Mesenchymal stem cell (in vitro differentiated cells and primary cell): ENCODE data around the gene CDH24.

Experiments used
- DNase-seq: peaks from one replicate; pipeline ENCODE4 v3.0.0-alpha.2; 2013
- H2AFZ ChIP-seq: one replicate; pipeline ENCODE4 v1.6.1; 2013; ENCODE audit warnings: low read depth, mild to moderate bottlenecking, control low read depth, inconsistent platforms, low read length, moderate library complexity
- H2AK5ac ChIP-seq: 2 replicates; pipeline ENCODE4 v1.6.1; 2013; ENCODE audit warnings: low read length, moderate library complexity, mild to moderate bottlenecking, inconsistent platforms; ENCODE audit not compliant: severe bottlenecking
- H2BK120ac ChIP-seq: one replicate; pipeline ENCODE4 v1.6.1; 2013; ENCODE audit warnings: low read depth, mild to moderate bottlenecking, inconsistent platforms, low read length, moderate library complexity
- H2BK12ac ChIP-seq, 2 experiments: one replicate each; pipeline ENCODE4 v1.6.1; 2013; ENCODE audit warnings: inconsistent platforms in 2 of 2, low read length in 2 of 2, mild to moderate bottlenecking in 2 of 2, moderate library complexity in 2 of 2, control low read depth in 1 of 2
- H2BK15ac ChIP-seq: one replicate; pipeline ENCODE4 v1.6.1; 2013; ENCODE audit warnings: mild to moderate bottlenecking, low read depth, inconsistent platforms; ENCODE audit not compliant: poor library complexity, severe bottlenecking
- H2BK5ac ChIP-seq: 2 replicates; pipeline ENCODE4 v1.6.1; 2013; ENCODE audit warnings: low read depth, mild to moderate bottlenecking, low read length, control low read depth, inconsistent platforms; ENCODE audit not compliant: poor library complexity, severe bottlenecking
- H3K14ac ChIP-seq, 2 experiments: one replicate each; pipeline ENCODE4 v1.6.1; 2013; ENCODE audit warnings: inconsistent platforms in 2 of 2, low read length in 2 of 2, control low read depth in 1 of 2, mild to moderate bottlenecking in 1 of 2, moderate library complexity in 1 of 2
- H3K18ac ChIP-seq, 2 experiments: one replicate each; pipeline ENCODE4 v1.6.1; 2013; ENCODE audit warnings: inconsistent platforms in 2 of 2, low read length in 2 of 2, control low read depth in 1 of 2, low read depth in 1 of 2, mild to moderate bottlenecking in 1 of 2
- H3K23ac ChIP-seq, 2 experiments: one replicate each; pipeline ENCODE4 v1.6.1; 2013; ENCODE audit warnings: inconsistent platforms in 2 of 2, low read length in 2 of 2, mild to moderate bottlenecking in 2 of 2, moderate library complexity in 2 of 2, control low read depth in 1 of 2
- H3K27ac ChIP-seq: 2 replicates; pipeline ENCODE4 v1.5.1; 2013; ENCODE audit warnings: mild to moderate bottlenecking, moderate library complexity, low read length, control low read depth, inconsistent platforms; ENCODE audit not compliant: poor library complexity, severe bottlenecking
- H3K27me3 ChIP-seq, 2 experiments: 2 replicates each; pipeline versions ENCODE4 v1.6.1 to v1.7.0; 2013; ENCODE audit warnings: low read length in 2 of 2, mild to moderate bottlenecking in 2 of 2, moderate library complexity in 2 of 2, control low read depth in 1 of 2, inconsistent platforms in 1 of 2; ENCODE audit not compliant: control insufficient read depth in 1 of 2, insufficient read depth in 1 of 2
- H3K36me3 ChIP-seq, 2 experiments: 2 replicates each; pipeline versions ENCODE4 v1.6.1 to v1.7.0; 2013; ENCODE audit warnings: low read length in 2 of 2, control low read depth in 1 of 2, inconsistent platforms in 1 of 2, low read depth in 1 of 2, mild to moderate bottlenecking in 1 of 2; ENCODE audit not compliant: insufficient read depth in 2 of 2, control insufficient read depth in 1 of 2
- H3K4ac ChIP-seq, 2 experiments: one replicate each; pipeline ENCODE4 v1.6.1; 2013; ENCODE audit warnings: inconsistent platforms in 2 of 2, low read length in 2 of 2, mild to moderate bottlenecking in 2 of 2, moderate library complexity in 2 of 2, control low read depth in 1 of 2, low read depth in 1 of 2
- H3K4me1 ChIP-seq: 2 replicates; pipeline ENCODE4 v1.6.1; 2013; ENCODE audit warnings: low read depth, low read length, control low read depth; ENCODE audit not compliant: control insufficient read depth, insufficient read depth
- H3K4me2 ChIP-seq: 2 replicates; pipeline ENCODE4 v1.6.1; 2013; ENCODE audit warnings: low read length, mild to moderate bottlenecking, inconsistent platforms; ENCODE audit not compliant: poor library complexity, severe bottlenecking
- H3K4me3 ChIP-seq, 2 experiments: 2 replicates each; pipeline versions ENCODE4 v1.5.1 to v1.7.0; 2013; ENCODE audit warnings: low read length in 2 of 2, mild to moderate bottlenecking in 2 of 2, control low read depth in 1 of 2, low read depth in 1 of 2; ENCODE audit not compliant: insufficient read depth in 1 of 2
- H3K79me1 ChIP-seq: replicated peaks from 2 replicates; pipeline ENCODE4 v1.6.1; 2013; ENCODE audit warnings: mild to moderate bottlenecking, control low read depth, low read length, inconsistent platforms; ENCODE audit not compliant: poor library complexity, severe bottlenecking
- H3K9ac ChIP-seq: 2 replicates; pipeline ENCODE4 v1.7.0; 2013; ENCODE audit warnings: mild to moderate bottlenecking, low read length, moderate library complexity
- H3K9me3 ChIP-seq: 2 replicates; pipeline ENCODE4 v1.7.0; 2013; ENCODE audit warnings: mild to moderate bottlenecking, low read length; ENCODE audit not compliant: control insufficient read depth
- H4K8ac ChIP-seq: one replicate; pipeline ENCODE4 v1.6.1; 2013; ENCODE audit warnings: inconsistent platforms, mild to moderate bottlenecking, low read length, moderate library complexity
- H4K91ac ChIP-seq: one replicate; pipeline ENCODE4 v1.6.1; 2013; ENCODE audit warnings: mild to moderate bottlenecking, low read length, inconsistent platforms
- WGBS: methylation state at CpG from one replicate; pipeline ENCODE4 v1.1.7; 2013; ENCODE audit warnings: mixed read lengths; 5-methylcytosine and 5-hydroxymethylcytosine counted together

The CDH24 gene

GRCh38 chr14:23089498-23090253, 32.4 kb upstream of the CDH24 start:
- H2BK12ac ChIP-seq: no peak overlapping the region
- H3K18ac ChIP-seq: no peak overlapping the region
- H2BK120ac ChIP-seq: no peak overlapping the region
- H3K9ac ChIP-seq: peak overlapping the region; percentile 62
- H2AK5ac ChIP-seq: no peak overlapping the region
- no peak overlapping the region for H3K27ac ChIP-seq
- no peaks in the 10 kb centered on the region for H3K9me3 ChIP-seq
- peaks cover 3% of the 10 kb centered on the region for H3K79me1 ChIP-seq
- no peak overlapping the region for H4K91ac ChIP-seq
- H2BK5ac ChIP-seq: no peak overlapping the region
- no peak for DNase-seq
- no peak overlapping the region for H3K4ac ChIP-seq
- no peaks in the 10 kb centered on the region for H3K4me1 ChIP-seq
- no peak overlapping the region for H3K14ac ChIP-seq
- no peak overlapping the region for H2BK15ac ChIP-seq
- no peak overlapping the region for H4K8ac ChIP-seq
- H3K27me3 ChIP-seq: no peaks in the 10 kb centered on the region
- no peak overlapping the region for H3K4me2 ChIP-seq
- peaks cover 20 to 79% of the 10 kb centered on the region in 2 experiments for H3K36me3 ChIP-seq
- no peak overlapping the region for H3K4me3 ChIP-seq
- no peak overlapping the region for H2AFZ ChIP-seq
- no peak overlapping the region for H3K23ac ChIP-seq
- 87% methylated on average over 12 of the region's 12 CpGs for WGBS

GRCh38 chr14:23086565-23086964, 29.2 kb upstream of the CDH24 start:
- no peak overlapping the region for H2BK120ac ChIP-seq
- H3K4me2 ChIP-seq: no peak overlapping the region
- H3K4me1 ChIP-seq: peaks cover 2% of the 10 kb centered on the region
- no peak for DNase-seq
- H3K9ac ChIP-seq: peak overlapping the region; percentile 50
- WGBS: 100% methylated on average over 1 of the region's 1 CpG
- H3K23ac ChIP-seq: no peak overlapping the region
- no peak overlapping the region for H3K14ac ChIP-seq
- H2BK15ac ChIP-seq: no peak overlapping the region
- H2AFZ ChIP-seq: no peak overlapping the region
- H3K9me3 ChIP-seq: no peaks in the 10 kb centered on the region
- H3K4me3 ChIP-seq: no peak overlapping the region
- H3K27me3 ChIP-seq: no peaks in the 10 kb centered on the region
- no peak overlapping the region for H3K4ac ChIP-seq
- H4K91ac ChIP-seq: no peak overlapping the region
- H2BK12ac ChIP-seq: no peak overlapping the region
- H2AK5ac ChIP-seq: no peak overlapping the region
- H3K18ac ChIP-seq: no peak overlapping the region
- no peak overlapping the region for H2BK5ac ChIP-seq
- H3K27ac ChIP-seq: no peak overlapping the region
- H3K36me3 ChIP-seq: peaks cover 31 to 91% of the 10 kb centered on the region in 2 experiments
- H4K8ac ChIP-seq: no peak overlapping the region
- peaks cover 6% of the 10 kb centered on the region for H3K79me1 ChIP-seq

GRCh38 chr14:23085458-23085857, 28.1 kb upstream of the CDH24 start:
- Histone ChIP-seq H2AK5ac (no peak overlapping the region), H2BK5ac (no peak overlapping the region), H3K79me1 (peaks cover 6% of the 10 kb centered on the region), H2AFZ (no peak overlapping the region), H3K27ac (no peak overlapping the region), H3K36me3 (peaks cover 29 to 94% of the 10 kb centered on the region in 2 experiments), H2BK120ac (no peak overlapping the region), H3K4me1 (peaks cover 2% of the 10 kb centered on the region), H3K18ac (no peak overlapping the region), H3K27me3 (no peaks in the 10 kb centered on the region), H4K8ac (no peak overlapping the region), H3K9me3 (no peaks in the 10 kb centered on the region), H3K14ac (no peak overlapping the region), H3K9ac (peak overlapping the region; percentile 55), H3K4me2 (no peak overlapping the region), H2BK12ac (no peak overlapping the region), H2BK15ac (no peak overlapping the region), H3K4ac (no peak overlapping the region), H4K91ac (no peak overlapping the region), H3K23ac (no peak overlapping the region), H3K4me3 (no peak overlapping the region)
- WGBS: 96% methylated on average over 3 of the region's 3 CpGs
- no peak for DNase-seq

GRCh38 chr14:23080474-23080873, 23.2 kb upstream of the CDH24 start:
- no peak overlapping the region for H2BK120ac ChIP-seq
- DNase-seq: no peak
- H3K4me2 ChIP-seq: no peak overlapping the region
- H2AFZ ChIP-seq: no peak overlapping the region
- no peak overlapping the region for H3K18ac ChIP-seq
- no peak overlapping the region for H2AK5ac ChIP-seq
- H2BK12ac ChIP-seq: no peak overlapping the region
- H2BK15ac ChIP-seq: no peak overlapping the region
- H3K14ac ChIP-seq: no peak overlapping the region
- H3K4me3 ChIP-seq: no peak overlapping the region
- H3K9me3 ChIP-seq: no peaks in the 10 kb centered on the region
- H3K23ac ChIP-seq: no peak overlapping the region
- no peak overlapping the region for H2BK5ac ChIP-seq
- H3K36me3 ChIP-seq: peaks cover 38 to 90% of the 10 kb centered on the region in 2 experiments
- no peak overlapping the region for H4K91ac ChIP-seq
- no peak overlapping the region for H4K8ac ChIP-seq
- H3K27ac ChIP-seq: no peak overlapping the region
- H3K4ac ChIP-seq: no peak overlapping the region
- H3K27me3 ChIP-seq: no peaks in the 10 kb centered on the region
- peaks cover 9% of the 10 kb centered on the region for H3K4me1 ChIP-seq
- WGBS: 100% methylated on average over 1 of the region's 1 CpG
- peaks cover 11% of the 10 kb centered on the region for H3K79me1 ChIP-seq
- peak overlapping the region; percentile 87 for H3K9ac ChIP-seq
